ENCODE data around the gene LYVE1.
A peak's percentile ranks its signal among the peaks of the same experiment; 100 is the strongest.

LYVE1 gene

DNA sequence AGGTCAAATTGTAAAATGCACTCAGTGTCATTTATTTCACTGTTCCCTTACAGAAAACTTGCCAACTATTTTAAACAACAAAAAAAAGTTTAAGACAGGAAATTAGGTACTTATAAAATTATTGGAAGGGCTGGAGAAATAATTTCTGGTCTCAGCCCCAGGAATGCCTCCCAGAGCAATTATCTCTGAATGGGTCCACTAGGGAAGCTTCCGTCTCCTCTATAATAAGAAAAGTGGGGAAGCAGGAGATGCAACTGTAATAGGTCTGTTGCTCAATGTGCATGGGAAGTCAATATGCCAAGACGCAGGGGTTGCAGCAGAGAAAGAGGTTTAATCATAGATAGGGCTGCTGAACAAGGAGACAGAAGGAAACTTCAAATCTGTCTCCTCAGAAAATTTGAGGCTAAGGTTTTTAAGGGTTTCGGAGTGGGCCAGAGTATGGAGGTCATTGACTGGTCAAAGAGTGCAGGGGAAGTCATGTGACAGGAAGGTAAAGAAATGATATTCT is 16.6 kb downstream of the LYVE1 start:
- no peak for DNase-seq

DNA sequence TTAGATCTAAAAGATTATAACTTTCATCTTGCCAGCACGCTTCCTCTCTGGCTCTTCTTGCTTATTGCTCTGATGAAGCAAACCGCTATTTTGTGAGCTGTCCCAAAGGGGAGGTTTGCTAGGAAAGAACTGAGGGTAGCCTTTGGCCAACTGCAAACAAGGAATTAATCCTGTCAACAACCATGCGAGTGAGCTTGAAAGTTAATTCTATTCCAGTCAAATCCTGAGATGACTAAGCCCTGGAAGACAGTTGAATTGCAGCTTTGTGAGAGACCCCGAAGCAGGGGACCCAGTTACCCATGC is 17.2 kb downstream of the LYVE1 start:
- no peak for DNase-seq

DNA sequence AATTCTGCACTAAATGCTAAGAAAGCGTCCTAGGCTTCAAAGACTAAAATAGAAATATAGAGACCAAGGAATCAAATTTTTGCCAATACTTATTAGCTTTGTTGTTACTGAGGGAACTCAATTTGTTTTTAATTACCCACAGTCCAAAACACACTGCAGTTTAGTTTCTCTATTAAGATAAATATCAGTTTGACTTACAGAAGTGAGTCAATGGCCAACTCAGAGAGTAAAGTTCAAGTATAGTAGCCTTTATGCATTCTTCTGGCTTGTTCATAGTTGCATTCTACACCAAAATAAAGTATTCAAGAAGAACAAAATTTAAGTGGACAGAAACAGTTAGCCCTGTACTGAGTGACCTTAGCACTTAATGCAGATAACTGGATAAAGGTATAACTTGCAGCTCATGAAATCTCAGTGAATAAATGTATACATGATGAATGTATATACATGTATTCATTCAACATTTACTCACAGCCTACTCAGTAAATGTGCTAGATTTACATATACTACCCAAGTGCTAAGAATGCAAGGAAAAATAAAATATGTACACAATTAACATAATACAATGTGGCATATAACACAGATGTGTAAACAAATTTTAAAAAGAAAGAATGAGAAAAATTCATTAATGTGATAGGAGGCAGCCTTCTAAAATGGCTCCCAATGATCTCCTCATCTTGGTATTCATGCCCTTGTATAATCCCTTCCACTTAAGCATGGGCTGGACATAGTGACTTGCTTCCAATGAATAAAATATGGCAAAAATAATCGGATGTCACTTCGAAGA is 17.8 kb downstream of the LYVE1 start:
- DNase-seq = no peak

DNA sequence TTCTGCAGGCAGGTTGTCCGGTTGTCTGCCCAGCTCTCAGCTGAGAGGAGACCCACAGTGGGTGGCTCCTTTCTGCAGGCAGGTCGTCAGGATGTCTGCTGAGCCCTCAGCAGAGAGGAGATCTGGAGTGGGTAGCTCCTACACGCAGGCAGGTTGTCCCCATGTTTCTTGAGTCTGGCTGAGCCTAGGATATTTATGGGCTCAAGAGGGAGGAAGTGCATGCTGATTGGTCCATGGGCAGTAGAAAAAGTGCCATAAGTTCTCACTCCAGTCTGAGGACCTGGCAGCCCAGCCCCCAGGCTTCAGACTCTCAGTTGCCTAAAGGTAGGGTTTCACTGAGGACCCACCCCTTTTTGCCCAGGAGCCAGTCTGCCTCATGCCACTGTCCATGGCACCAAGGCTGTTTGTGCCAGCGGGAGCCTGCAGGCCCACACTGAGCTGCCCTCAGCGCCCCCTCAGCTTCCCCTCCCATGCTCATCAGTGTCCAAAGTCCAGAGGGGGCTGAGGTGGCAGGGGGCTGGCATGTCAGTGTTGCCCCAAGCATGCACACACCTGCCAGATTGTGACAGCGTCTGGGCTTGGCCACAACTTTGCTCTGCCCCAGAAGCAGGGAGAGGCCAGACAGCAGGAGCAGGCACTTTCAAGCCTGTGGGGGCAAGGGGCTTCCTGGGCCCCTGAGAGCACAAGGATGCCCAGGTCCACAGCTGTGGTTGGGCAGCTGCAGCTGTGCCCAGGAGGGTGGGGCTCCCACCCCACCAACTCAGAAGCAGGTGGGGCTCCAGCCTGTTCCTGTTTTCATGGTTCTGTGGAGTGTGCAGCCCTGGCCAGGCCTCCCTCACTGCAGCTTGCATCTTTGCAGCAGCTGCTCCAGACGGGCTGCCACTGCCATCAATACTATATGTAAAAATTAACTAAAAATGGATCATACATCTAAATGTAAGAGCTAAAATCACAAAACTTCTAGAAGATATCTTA is 23.7 kb downstream of the LYVE1 start:
- no peak for DNase-seq

DNA sequence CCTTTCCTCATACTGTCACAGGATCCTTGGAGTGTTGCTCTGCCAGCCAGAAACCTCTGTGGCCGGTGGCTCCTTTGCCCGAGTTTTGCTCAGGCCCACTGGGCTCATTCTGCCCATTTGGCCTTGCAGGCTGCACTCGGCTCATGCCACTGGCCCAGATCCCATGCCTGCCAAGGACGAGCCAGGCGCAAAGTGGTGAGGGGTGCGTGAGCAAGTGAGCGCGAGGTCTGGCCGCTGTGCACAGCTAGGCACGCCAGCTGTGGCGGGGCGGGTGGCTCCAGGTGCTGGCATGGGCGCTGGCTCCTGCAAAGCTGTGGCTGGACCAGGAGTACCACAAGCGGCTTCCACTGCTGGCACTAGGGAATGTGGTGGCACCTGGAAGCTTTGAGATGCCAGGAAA is 24.7 kb downstream of the LYVE1 start:
- no peak for DNase-seq

DNA sequence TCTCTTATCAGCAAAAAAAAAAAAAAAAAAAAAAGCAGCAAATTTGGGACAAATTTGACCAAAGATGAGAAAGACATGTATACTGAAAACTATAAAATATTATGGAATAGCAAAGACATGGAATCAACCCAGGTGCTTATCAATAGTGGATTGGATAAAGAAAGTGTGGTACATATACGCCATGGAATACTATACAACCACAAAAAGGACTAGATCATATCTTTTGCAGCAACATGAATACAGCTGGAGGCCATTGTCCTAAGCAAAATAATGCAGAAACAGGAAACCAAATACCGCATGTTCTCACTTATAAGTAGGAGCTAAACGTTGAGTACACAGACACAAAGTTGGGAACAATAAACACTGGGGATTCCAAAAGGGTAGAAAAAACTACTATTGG is 25.7 kb downstream of the LYVE1 start:
- DNase-seq = no peak

DNA sequence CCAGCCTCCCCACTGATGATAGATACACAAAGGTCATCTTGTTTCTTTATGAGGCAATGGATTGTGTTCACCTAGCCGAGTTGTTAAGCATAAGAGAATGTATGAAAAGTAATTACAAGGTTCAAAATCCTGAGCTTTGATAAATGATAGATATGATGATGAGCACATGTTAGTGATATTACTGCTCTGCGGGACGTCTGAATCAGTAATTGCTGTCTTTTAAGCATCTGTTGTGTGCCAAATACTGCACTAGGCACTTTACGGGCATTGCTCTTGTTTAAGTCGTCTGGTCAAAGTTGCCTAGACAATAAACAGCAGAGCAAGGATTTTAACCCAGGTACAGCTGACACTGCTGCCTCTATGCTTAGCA is 26.9 kb downstream of the LYVE1 start:
- no peak for DNase-seq

DNA sequence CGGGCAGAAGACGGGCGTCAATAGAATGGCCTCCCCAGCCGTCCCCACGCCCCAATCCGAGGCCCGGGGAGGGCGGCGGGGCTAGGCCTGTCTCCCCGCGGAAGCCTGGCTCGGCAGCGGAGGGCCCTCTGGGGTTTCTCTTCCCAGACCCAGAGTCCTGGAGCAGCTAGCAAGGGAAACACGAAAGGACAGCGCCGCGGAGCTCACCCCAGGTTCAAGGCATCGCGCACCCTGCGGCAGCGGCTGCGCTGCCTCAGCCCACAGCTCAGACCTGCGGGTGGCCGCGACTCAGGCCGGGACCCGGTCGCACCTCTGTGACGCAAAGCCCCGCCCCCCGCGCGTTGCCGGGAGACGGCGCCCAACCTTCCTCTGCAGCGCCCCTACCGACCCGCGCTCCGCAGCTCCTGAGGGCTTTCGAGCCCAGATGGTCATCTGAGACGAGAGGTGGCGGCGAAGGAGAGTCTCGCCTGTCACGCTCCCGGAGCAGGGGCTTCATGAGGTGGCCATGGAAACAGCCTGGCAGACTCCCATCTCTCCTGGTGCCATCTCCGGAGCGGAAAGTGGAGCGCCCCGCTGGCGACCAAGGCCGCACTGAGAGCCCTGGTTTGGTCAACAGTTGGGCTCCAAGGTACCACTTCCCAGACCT is 27.4 kb downstream of the LYVE1 start, which contains the start of gene RNF141:
TSS of gene RNF141 (minus strand) at position 273 of the 646 bp plus-strand sequence. CDS start 7,029 bp downstream, outside the sequence.
- peak; percentile 88 for DNase-seq

DNA sequence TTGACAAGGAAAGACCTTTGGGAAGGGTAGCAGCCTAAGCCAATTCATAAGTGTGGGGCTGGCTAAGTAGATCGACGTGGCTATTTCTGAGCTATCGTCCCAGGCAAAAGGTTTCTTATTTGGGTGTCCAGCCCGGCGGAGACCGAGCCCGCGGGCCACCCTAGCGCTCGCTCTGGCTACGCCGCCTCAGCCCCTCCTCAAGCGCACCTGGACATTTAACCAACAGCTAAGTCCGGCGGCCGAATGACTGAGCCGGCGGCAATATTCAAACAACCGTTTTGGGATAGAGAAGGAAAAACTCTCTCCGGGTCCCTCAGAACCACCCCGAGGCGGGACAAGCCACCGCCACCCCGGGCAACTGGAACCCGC is 27.9 kb downstream of the LYVE1 start:
- no peak for DNase-seq

DNA sequence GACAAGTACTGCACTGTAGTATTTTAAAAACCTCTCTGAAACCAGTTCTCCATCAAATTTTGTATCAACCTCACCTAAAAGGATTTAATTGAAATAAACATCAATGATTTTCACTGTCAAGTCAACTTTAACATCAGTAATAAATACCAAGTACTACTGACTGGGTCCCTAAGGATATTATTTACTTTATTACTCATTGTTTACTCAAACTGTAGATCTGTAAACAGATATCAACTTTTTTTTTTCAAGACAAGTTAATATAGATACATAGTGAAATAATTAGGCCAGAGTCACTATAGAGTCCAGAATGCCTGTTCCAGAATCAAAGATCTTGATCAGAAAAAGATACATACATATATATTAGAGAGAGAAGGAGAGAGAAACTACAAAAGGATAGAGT is 29.1 kb downstream of the LYVE1 start:
- no peak for DNase-seq

DNA sequence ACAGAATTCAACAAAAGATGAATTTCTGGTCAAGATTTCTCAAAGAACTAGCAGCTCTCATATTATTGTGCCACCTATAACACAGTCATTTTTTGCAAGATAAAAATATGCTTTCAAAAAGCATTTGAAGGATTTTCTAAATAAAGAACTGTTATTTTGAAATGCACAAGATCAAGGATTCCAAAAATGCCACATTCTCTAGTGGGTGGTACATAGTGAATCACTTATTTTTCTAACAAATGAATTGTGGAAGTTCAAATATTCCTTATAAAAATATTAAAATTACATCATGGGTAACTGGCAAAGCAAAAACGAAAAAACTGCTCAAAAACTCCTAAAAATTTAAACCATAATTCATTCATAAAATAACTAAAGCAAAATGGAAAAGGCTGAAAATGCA is 29.5 kb downstream of the LYVE1 start:
- no peak for DNase-seq

DNA sequence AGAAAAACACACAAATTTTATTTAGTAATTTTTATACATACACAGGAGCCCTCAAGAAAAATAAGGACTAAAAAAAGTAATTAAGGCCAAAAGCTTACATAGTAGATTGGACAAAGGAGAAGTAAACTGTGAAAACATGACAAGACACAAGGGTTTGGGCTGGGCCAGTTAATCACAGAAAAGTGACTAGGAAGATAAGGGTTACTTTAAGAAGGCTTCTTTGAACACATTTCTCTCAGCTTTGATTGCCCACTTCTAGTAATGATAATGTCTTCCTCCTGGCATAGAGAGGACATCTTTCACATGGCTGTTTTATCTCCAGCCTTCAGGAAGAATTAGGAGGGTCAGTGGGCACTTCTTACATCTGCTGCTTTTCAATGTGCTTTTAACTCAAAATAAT is 30.9 kb downstream of the LYVE1 start:
- DNase-seq = no peak

DNA sequence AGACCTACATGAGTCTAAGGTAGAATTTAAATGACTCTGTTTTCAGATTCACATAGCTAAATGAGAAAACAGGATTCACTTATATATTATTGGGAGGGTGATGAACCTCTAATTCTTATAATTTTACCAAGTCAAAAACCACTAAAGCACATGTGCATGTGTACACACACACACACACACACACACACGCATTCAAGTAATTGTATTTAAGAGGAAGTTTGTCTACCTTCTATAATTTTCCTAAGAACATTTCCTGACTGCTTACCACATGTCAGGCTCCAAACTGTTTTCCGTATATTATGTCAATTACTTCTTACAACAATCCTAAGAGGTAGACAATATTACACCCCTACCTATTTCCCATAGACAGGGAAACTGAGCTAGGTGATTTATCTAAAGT is 34.1 kb downstream of the LYVE1 start:
- no peak for DNase-seq

DNA sequence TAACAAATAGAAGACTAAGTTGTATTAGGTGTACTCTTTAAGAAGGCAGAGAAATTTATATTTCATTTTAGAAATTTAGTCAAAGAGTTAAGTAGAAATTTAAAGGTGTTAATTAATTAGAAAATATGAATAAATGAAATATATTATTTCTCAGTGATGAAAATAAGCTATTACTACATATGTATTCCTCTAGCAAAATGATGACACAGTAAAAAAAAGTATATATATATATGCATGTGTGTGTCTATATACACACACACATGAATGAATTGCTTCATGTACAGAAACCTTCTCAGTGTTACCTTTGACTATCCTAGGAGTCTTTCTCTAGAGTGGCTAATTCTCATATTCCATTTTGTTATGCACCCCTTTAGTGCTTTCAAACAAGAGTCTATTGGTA is 35.1 kb downstream of the LYVE1 start:
- no peak for DNase-seq

DNA sequence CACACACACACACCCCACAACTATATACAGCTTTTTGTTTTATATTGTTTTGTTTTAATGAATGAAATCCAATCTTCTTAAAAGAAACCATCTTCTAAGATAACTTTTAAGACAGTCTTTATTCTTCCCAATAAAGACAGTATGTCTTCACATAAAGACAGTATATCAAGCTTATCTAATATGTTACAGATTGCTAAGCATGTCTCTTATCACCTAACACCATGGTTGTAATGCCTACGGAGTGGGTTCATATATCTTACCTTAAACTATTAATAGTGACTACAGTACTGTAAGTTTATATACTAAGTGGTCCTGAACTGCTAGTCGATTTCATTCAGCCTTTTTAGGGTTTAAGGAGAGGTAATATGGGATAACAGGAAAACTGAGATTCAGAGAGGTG is 35.9 kb downstream of the LYVE1 start:
- no peak for DNase-seq

DNA sequence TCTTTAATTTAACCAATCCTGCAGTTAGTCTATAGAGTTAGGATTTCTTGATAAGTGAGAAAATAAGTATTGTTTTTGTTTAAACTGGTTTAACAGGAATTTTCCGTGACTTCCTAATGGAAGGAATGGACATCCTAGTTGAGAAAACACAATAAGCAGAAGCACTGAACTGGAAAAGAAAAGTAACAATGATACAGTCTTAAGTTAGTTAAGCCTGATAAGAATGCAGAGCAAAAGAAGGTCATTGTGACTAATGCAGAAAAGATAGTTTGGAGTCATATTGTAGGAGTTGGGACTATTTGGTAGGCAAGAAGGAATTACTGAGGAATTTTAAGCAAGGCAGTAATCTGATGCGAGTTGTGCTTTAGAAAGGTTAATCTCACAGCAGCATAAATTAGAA is 39.2 kb downstream of the LYVE1 start:
- DNase-seq = no peak

DNA sequence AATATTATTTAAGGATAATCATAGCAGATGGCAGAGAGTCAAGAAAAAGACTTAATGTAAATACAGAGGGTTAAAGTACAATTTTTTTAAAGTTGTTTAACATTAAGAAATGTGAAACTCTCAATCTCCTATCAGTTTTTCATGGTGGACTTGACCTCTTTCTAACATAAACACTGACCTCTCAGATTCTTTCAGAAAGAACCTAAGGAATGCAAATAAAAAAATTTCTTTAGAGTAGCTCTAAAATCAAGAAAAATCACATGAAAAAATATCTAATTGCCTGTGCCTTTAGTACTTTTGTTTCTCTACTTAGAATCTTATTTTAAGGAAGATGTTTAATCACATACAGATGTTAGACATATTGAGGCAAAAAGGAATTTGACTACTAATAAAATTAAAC is 40.3 kb downstream of the LYVE1 start:
- DNase-seq = no peak

DNA sequence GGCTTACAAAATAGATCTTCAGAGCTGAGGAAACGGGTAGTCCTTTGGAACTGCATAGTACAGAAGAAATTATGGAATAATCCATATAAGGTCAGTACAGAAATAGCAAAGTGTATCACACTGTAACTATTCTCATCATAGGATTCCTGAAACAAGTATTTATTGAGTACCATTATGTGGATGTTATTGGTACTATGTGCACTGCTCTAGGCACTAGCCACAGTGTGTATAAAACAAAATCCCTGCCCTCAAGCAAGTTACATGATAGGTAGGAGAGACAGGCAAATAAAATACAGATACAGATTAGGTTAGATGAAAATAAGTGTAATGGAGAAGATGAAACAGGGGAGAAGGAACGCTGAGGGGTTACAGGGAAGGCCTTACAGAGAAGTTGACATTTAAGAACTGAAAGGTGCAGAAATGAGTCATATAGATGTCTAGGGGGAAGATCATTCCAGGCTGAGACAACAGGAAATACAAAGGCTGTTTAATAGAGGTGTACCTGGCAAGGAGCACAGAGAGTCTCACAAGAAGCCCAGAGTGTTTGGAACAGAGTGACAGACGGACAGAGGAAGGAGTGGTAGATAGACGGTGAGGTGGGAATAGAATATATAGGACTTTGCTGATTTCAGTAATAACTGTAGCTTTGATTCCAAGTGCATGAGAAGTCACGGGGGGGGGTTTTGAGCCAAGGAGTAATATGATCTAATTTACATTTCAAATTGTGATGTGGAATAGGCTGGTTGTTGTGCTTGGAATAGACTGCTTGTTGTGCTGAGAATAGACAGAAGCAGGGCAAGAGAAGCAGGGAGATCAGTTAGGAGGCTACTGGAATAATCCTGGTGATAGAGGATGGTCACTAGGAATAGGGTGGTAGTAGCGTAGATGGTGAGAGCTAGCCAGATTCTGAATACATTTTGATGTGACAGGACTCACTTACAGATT is 41.2 kb downstream of the LYVE1 start:
- DNase-seq = no peak

DNA sequence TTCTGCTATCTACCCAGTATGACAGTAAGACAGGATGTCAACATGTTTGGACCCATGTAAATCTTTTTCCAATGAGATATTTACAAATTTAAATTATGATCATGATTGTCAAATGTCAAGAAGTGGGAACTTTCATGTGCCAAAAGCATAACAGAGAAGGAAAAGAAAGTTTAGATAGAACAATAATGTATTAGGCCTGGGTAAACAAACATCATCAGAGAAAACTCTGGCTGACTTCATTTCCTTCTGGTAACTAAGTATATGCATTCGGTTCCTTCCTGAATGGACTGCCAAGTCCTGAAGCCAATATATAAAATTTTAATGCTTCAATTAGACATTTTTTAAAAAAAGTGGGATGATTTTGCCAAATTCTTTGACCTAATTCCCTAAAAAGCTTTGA is 44.0 kb downstream of the LYVE1 start:
- DNase-seq = no peak

DNA sequence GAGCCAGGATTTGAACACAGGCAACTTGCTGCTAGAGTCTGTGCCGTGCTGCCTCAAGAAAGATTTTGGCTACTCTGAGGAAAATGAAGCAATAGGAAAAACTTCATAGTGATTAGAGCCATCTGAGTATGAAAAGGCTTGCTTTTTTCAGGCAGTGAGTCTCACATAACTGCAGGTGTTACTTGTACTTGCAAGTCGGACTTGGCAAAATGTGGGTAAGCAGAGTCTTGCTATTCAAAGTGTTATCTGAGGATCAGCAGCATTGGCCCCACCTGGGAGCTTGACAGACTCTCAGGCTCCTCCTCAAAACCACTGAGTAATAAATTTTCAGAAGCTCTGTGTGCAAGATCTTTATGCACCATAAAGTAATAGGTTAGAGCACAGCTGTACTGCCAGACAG is 45.5 kb downstream of the LYVE1 start:
- DNase-seq = no peak

DNA sequence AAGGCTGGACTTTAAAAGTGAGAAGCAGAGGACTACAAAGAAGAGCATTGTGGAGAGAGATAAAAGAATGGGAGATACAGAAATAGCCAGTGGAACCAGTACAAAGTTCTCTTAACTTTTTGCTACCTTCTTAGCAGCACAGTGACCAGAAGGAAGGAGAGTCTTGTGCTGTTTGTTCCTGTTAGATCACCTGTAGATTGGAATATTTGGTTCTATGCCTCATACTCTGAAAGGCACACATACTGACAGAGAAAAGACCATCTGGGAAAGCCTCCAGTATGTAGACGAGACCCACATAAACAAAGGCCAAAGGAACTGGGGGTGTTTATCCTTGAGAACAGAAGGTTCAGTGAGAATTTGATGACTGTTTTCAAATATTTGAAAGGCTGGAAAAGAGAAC is 46.2 kb downstream of the LYVE1 start:
- no peak for DNase-seq

DNA sequence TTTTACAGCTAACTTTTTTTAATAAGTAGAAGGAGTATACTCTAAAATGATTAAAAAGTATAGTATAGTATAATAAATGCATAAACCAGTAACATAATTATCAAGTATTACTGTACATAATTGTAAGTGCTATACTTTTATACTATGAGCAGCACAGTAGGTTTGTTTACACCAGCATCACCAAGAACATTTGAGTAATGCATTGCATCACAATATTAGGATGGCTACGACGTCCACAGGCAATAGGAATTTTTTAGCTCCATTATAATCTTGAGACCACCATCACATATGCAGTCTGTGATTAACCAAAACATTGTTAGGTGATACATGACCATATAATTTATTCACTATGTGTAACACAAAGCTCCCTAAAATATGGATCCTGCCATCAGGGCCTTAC is 47.9 kb downstream of the LYVE1 start:
- DNase-seq = no peak

DNA sequence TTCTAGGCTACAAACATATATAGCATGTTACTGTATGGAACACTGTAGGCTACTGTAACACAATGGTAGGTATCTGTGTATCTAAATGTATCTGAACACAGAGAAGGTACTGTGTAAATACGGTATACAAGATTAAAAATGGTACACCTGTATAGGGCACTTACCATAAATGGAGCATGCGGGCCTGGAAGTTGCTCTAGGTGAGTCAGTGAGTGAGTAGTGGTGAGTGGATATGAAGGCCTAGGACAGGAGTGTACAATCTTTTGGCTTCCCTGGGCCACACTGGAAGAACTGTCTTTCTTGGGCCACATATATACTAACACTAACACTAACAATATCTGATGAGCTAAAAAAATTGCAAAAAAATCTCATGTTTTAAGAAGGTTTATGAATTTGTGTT is 48.8 kb downstream of the LYVE1 start:
- DNase-seq = no peak

Data from NCI-H2107 (cell line).